Measurements from ENCODE around the gene RAPGEF1. TPM values are rescaled to one million over a fixed set of nuclear protein-coding genes. Genes with fewer than 3 reads are reported as not detected.

Gene RAPGEF1
- total RNA-seq, 1 donor from 2014 or later, result 94.3 TPM

- Mint-ChIP-seq H3K27me3 (ENCODE audit: unreplicated experiment) (no peaks in the 10 kb centered on the region), H3K4me1 (ENCODE audit: unreplicated experiment) (peaks cover 47% of the 10 kb centered on the region), H3K36me3 (ENCODE audit: unreplicated experiment) (peaks cover 32% of the 10 kb centered on the region)
Measured at GRCh38 chr9:131636593-131636992, 103.3 kb downstream of the RAPGEF1 start.

GRCh38 chr9:131635892-131636291, 104.0 kb downstream of the RAPGEF1 start:
- H3K27ac Mint-ChIP-seq (ENCODE audit: unreplicated experiment), result peak overlapping the region; percentile 38
- no peak for TF ChIP-seq CTCF (IDR thresholded peaks at IDR 0.05)
- H3K4me1 Mint-ChIP-seq (ENCODE audit: unreplicated experiment), result peaks cover 40% of the 10 kb centered on the region
- H3K36me3 Mint-ChIP-seq (ENCODE audit: unreplicated experiment), result peaks cover 34% of the 10 kb centered on the region
- H3K9me3 Mint-ChIP-seq (ENCODE audit: unreplicated experiment), result no peaks in the 10 kb centered on the region
- DNase-seq (ENCODE audit: extremely low spot score, unreplicated experiment), result no peak
- no peaks in the 10 kb centered on the region for H3K27me3 Mint-ChIP-seq (ENCODE audit: unreplicated experiment)
- no peak overlapping the region for H3K4me3 Mint-ChIP-seq (ENCODE audit: unreplicated experiment)

More at GRCh38 chr9:131636593-131636992, 103.3 kb downstream of the RAPGEF1 start:
- H3K27ac Mint-ChIP-seq (ENCODE audit: unreplicated experiment), result peak overlapping the region; percentile 38
- no peaks in the 10 kb centered on the region for H3K9me3 Mint-ChIP-seq (ENCODE audit: unreplicated experiment)
- no peak overlapping the region for H3K4me3 Mint-ChIP-seq (ENCODE audit: unreplicated experiment)
- no peak for DNase-seq (ENCODE audit: extremely low spot score, unreplicated experiment)
- no peak for TF ChIP-seq CTCF (IDR thresholded peaks at IDR 0.05)

- no peak for TF ChIP-seq CTCF (IDR thresholded peaks at IDR 0.05)
- peaks cover 33% of the 10 kb centered on the region for H3K4me1 Mint-ChIP-seq (ENCODE audit: unreplicated experiment)
- no peak for DNase-seq (ENCODE audit: extremely low spot score, unreplicated experiment)
- H3K36me3 Mint-ChIP-seq (ENCODE audit: unreplicated experiment), result peaks cover 34% of the 10 kb centered on the region
- H3K27me3 Mint-ChIP-seq (ENCODE audit: unreplicated experiment), result no peaks in the 10 kb centered on the region
- no peak overlapping the region for H3K4me3 Mint-ChIP-seq (ENCODE audit: unreplicated experiment)
- H3K9me3 Mint-ChIP-seq (ENCODE audit: unreplicated experiment), result no peaks in the 10 kb centered on the region
- H3K27ac Mint-ChIP-seq (ENCODE audit: unreplicated experiment), result peak overlapping the region; percentile 62
Measured at GRCh38 chr9:131635285-131635684, 104.6 kb downstream of the RAPGEF1 start.

- no peak overlapping the region for H3K27ac Mint-ChIP-seq (ENCODE audit: unreplicated experiment)
- no peak for DNase-seq (ENCODE audit: extremely low spot score, unreplicated experiment)
- H3K27me3 Mint-ChIP-seq (ENCODE audit: unreplicated experiment), result no peaks in the 10 kb centered on the region
- H3K9me3 Mint-ChIP-seq (ENCODE audit: unreplicated experiment), result no peaks in the 10 kb centered on the region
- H3K4me3 Mint-ChIP-seq (ENCODE audit: unreplicated experiment), result no peak overlapping the region
- H3K36me3 Mint-ChIP-seq (ENCODE audit: unreplicated experiment), result peaks cover 29% of the 10 kb centered on the region
- no peak for TF ChIP-seq CTCF (IDR thresholded peaks at IDR 0.05)
- H3K4me1 Mint-ChIP-seq (ENCODE audit: unreplicated experiment), result peaks cover 23% of the 10 kb centered on the region
Measured at GRCh38 chr9:131633491-131634031, 106.3 kb downstream of the RAPGEF1 start.

- Mint-ChIP-seq H3K27ac (ENCODE audit: unreplicated experiment) (no peak overlapping the region), H3K27me3 (ENCODE audit: unreplicated experiment) (no peaks in the 10 kb centered on the region), H3K4me1 (ENCODE audit: unreplicated experiment) (peaks cover 19% of the 10 kb centered on the region), H3K9me3 (ENCODE audit: unreplicated experiment) (no peaks in the 10 kb centered on the region), H3K36me3 (ENCODE audit: unreplicated experiment) (peaks cover 25% of the 10 kb centered on the region), H3K4me3 (ENCODE audit: unreplicated experiment) (no peak overlapping the region)
- DNase-seq (ENCODE audit: extremely low spot score, unreplicated experiment), result no peak
- no peak for TF ChIP-seq CTCF (IDR thresholded peaks at IDR 0.05)
Measured at GRCh38 chr9:131631306-131631705, 108.6 kb downstream of the RAPGEF1 start.
